Measurements from ENCODE around the gene POU2F3. TPM values are rescaled to one million over a fixed set of nuclear protein-coding genes. Genes with fewer than 3 reads are reported as not detected.
"Not testable (repeated sequence)": the region's sequence is repeated elsewhere in the genome, so short reads cannot be mapped to it uniquely, and the experiment has no call there.

POU2F3 gene
- total RNA-seq, 1 experiment from 2014 or later: not detected

GRCh38 chr11:120261931-120262330, 22.0 kb downstream of the POU2F3 start:
- no peaks in the 10 kb centered on the region for H3K27me3 ChIP-seq
- H3K36me3 ChIP-seq: no peaks in the 10 kb centered on the region
- no peak overlapping the region for H3K4me3 ChIP-seq
- DNase-seq: no peak
- no peaks in the 10 kb centered on the region for H3K9me3 ChIP-seq (replicated peaks)
- H3K4me1 ChIP-seq: no peaks in the 10 kb centered on the region
- no peak overlapping the region for H3K27ac ChIP-seq

GRCh38 chr11:120267319-120267718, 27.4 kb downstream of the POU2F3 start:
- Histone ChIP-seq H3K4me1 (no peaks in the 10 kb centered on the region), H3K4me3 (no peak overlapping the region), H3K36me3 (no peaks in the 10 kb centered on the region), H3K27ac (no peak overlapping the region), H3K9me3 (replicated peaks) (no peaks in the 10 kb centered on the region), H3K27me3 (no peaks in the 10 kb centered on the region)
- DNase-seq: no peak

GRCh38 chr11:120268686-120269085, 28.7 kb downstream of the POU2F3 start:
- H3K27me3 ChIP-seq: no peaks in the 10 kb centered on the region
- DNase-seq: no peak
- no peaks in the 10 kb centered on the region for H3K36me3 ChIP-seq
- no peaks in the 10 kb centered on the region for H3K4me1 ChIP-seq
- no peak overlapping the region for H3K4me3 ChIP-seq
- no peak overlapping the region for H3K27ac ChIP-seq
- no peaks in the 10 kb centered on the region for H3K9me3 ChIP-seq (replicated peaks)

- Histone ChIP-seq H3K36me3 (no peaks in the 10 kb centered on the region), H3K27me3 (no peaks in the 10 kb centered on the region), H3K27ac (no peak overlapping the region), H3K4me3 (no peak overlapping the region), H3K9me3 (replicated peaks) (no peaks in the 10 kb centered on the region), H3K4me1 (no peaks in the 10 kb centered on the region)
- no peak for DNase-seq
Measured at GRCh38 chr11:120270386-120270785, 30.4 kb downstream of the POU2F3 start.

- H3K4me3 ChIP-seq: no peak overlapping the region
- H3K27ac ChIP-seq: no peak overlapping the region
- H3K4me1 ChIP-seq: no peaks in the 10 kb centered on the region
- no peaks in the 10 kb centered on the region for H3K36me3 ChIP-seq
- DNase-seq: no peak
- H3K27me3 ChIP-seq: no peaks in the 10 kb centered on the region
- H3K9me3 ChIP-seq (replicated peaks): no peaks in the 10 kb centered on the region
Measured at GRCh38 chr11:120271672-120272071, 31.7 kb downstream of the POU2F3 start.

GRCh38 chr11:120272303-120272702, 32.4 kb downstream of the POU2F3 start:
- peak; percentile 25 to 38 for DNase-seq
- H3K27ac ChIP-seq: no peak overlapping the region

GRCh38 chr11:120273432-120273831, 33.5 kb downstream of the POU2F3 start:
- Histone ChIP-seq H3K9me3 (replicated peaks) (no peaks in the 10 kb centered on the region), H3K4me1 (no peaks in the 10 kb centered on the region), H3K36me3 (no peaks in the 10 kb centered on the region), H3K27me3 (no peaks in the 10 kb centered on the region), H3K27ac (no peak overlapping the region), H3K4me3 (no peak overlapping the region)
- DNase-seq: no peak

More at GRCh38 chr11:120272303-120272702, 32.4 kb downstream of the POU2F3 start:
- no peak overlapping the region for H3K4me3 ChIP-seq
- no peaks in the 10 kb centered on the region for H3K27me3 ChIP-seq
- H3K4me1 ChIP-seq: no peaks in the 10 kb centered on the region
- no peaks in the 10 kb centered on the region for H3K36me3 ChIP-seq
- no peaks in the 10 kb centered on the region for H3K9me3 ChIP-seq (replicated peaks)

GRCh38 chr11:120273956-120274355, 34.0 kb downstream of the POU2F3 start:
- H3K4me1 ChIP-seq; H3K9me3 ChIP-seq (replicated peaks); H3K27me3 ChIP-seq; H3K4me3 ChIP-seq; DNase-seq; H3K27ac ChIP-seq; H3K36me3 ChIP-seq: not testable (repeated sequence)

- Histone ChIP-seq H3K9me3 (replicated peaks) (no peaks in the 10 kb centered on the region), H3K4me1 (no peaks in the 10 kb centered on the region), H3K36me3 (no peaks in the 10 kb centered on the region), H3K27me3 (no peaks in the 10 kb centered on the region), H3K27ac (no peak overlapping the region), H3K4me3 (no peak overlapping the region)
- no peak for DNase-seq
Measured at GRCh38 chr11:120279502-120279901, 39.6 kb downstream of the POU2F3 start.

- H3K4me3 ChIP-seq: no peak overlapping the region
- H3K27ac ChIP-seq: no peak overlapping the region
- no peaks in the 10 kb centered on the region for H3K9me3 ChIP-seq (replicated peaks)
- H3K27me3 ChIP-seq: no peaks in the 10 kb centered on the region
- H3K4me1 ChIP-seq: no peaks in the 10 kb centered on the region
- H3K36me3 ChIP-seq: no peaks in the 10 kb centered on the region
- DNase-seq: no peak
Measured at GRCh38 chr11:120280600-120281051, 40.7 kb downstream of the POU2F3 start.

- no peak overlapping the region for H3K27ac ChIP-seq
- no peaks in the 10 kb centered on the region for H3K27me3 ChIP-seq
- no peak for DNase-seq
- no peak overlapping the region for H3K4me3 ChIP-seq
- no peaks in the 10 kb centered on the region for H3K9me3 ChIP-seq (replicated peaks)
- no peaks in the 10 kb centered on the region for H3K4me1 ChIP-seq
- H3K36me3 ChIP-seq: no peaks in the 10 kb centered on the region
Measured at GRCh38 chr11:120281143-120281795, 41.3 kb downstream of the POU2F3 start.

- Histone ChIP-seq H3K4me1 (no peaks in the 10 kb centered on the region), H3K36me3 (no peaks in the 10 kb centered on the region), H3K4me3 (no peak overlapping the region), H3K27ac (no peak overlapping the region), H3K27me3 (no peaks in the 10 kb centered on the region), H3K9me3 (replicated peaks) (no peaks in the 10 kb centered on the region)
- no peak for DNase-seq
Measured at GRCh38 chr11:120283124-120283523, 43.2 kb downstream of the POU2F3 start.

- H3K27me3 ChIP-seq: no peaks in the 10 kb centered on the region
- no peaks in the 10 kb centered on the region for H3K9me3 ChIP-seq (replicated peaks)
- no peak overlapping the region for H3K4me3 ChIP-seq
- H3K36me3 ChIP-seq: no peaks in the 10 kb centered on the region
- H3K4me1 ChIP-seq: no peaks in the 10 kb centered on the region
- H3K27ac ChIP-seq: no peak overlapping the region
- no peak for DNase-seq
Measured at GRCh38 chr11:120284272-120284671, 44.3 kb downstream of the POU2F3 start.

GRCh38 chr11:120285256-120285655, 45.3 kb downstream of the POU2F3 start:
- Histone ChIP-seq H3K27me3 (no peaks in the 10 kb centered on the region), H3K36me3 (no peaks in the 10 kb centered on the region), H3K4me1 (no peaks in the 10 kb centered on the region), H3K27ac (no peak overlapping the region), H3K9me3 (replicated peaks) (no peaks in the 10 kb centered on the region), H3K4me3 (no peak overlapping the region)
- DNase-seq: no peak

GRCh38 chr11:120288021-120288420, 48.1 kb downstream of the POU2F3 start:
- no peak overlapping the region for H3K4me3 ChIP-seq
- no peaks in the 10 kb centered on the region for H3K4me1 ChIP-seq
- no peak for DNase-seq
- no peaks in the 10 kb centered on the region for H3K27me3 ChIP-seq
- H3K9me3 ChIP-seq (replicated peaks): no peaks in the 10 kb centered on the region
- no peak overlapping the region for H3K27ac ChIP-seq
- H3K36me3 ChIP-seq: no peaks in the 10 kb centered on the region

GRCh38 chr11:120289426-120289825, 49.5 kb downstream of the POU2F3 start:
- Histone ChIP-seq H3K27ac (no peak overlapping the region), H3K27me3 (no peaks in the 10 kb centered on the region), H3K9me3 (replicated peaks) (no peaks in the 10 kb centered on the region), H3K4me3 (no peak overlapping the region), H3K4me1 (no peaks in the 10 kb centered on the region), H3K36me3 (no peaks in the 10 kb centered on the region)
- no peak for DNase-seq
